GM18867 (cell line): ENCODE data around the gene SMNDC1.
"Not testable (repeated sequence)": the region's sequence is repeated elsewhere in the genome, so short reads cannot be mapped to it uniquely, and the experiment has no call there.

Experiments
- ATAC-seq: cut with Tn5 transposase; IDR thresholded peaks from one replicate; pipeline ENCODE4 v1.9.1; 2021; ENCODE audit warnings: mild to moderate bottlenecking, moderate library complexity; ENCODE audit not compliant: unreplicated experiment

The SMNDC1 gene

DNA sequence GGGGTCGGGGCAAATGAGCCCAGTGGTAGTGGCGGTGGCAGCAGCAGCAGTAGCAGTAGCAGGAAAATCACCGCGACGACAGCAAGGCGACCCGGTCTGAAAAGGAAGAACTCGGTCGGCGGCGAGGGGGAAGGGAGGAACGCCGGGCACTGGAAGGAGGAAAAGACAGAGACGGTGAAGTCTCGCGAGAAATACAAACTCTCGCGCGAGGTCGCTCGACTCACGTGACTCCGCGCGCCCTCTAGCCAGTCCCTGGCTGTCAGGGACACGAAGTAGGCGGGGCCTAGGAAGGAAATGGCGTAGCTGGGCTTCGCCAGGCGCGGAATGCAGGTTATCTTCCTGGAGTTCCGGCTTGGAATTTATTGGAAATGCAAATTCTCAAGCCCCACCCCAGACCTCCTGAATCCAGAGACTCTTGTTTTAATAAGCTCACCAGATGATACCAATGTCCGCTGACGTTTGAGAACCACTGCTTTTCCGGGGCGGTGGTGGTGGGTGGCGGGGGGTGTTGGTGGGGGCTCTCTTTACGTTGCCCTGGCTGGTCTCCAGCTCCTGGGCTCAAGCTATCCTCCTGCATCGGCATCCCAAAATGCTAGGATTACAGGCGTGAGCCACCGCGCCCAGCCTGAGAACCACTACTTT, at the start of gene SMNDC1:
Gene SMNDC1, minus strand, starts transcription at position 141 of the 642 bp plus-strand sequence. CDS start 1,333 bp downstream, outside the sequence.
- peak; percentile 89 for ATAC-seq

GRCh38 chr10:110354322-110354766, 49.6 kb upstream of the SMNDC1 start:
- ATAC-seq = peak; percentile 17

GRCh38 chr10:110353244-110354119, 48.8 kb upstream of the SMNDC1 start:
- ATAC-seq = no peak

GRCh38 chr10:110352930-110353243, 48.2 kb upstream of the SMNDC1 start:
- no peak for ATAC-seq

DNA sequence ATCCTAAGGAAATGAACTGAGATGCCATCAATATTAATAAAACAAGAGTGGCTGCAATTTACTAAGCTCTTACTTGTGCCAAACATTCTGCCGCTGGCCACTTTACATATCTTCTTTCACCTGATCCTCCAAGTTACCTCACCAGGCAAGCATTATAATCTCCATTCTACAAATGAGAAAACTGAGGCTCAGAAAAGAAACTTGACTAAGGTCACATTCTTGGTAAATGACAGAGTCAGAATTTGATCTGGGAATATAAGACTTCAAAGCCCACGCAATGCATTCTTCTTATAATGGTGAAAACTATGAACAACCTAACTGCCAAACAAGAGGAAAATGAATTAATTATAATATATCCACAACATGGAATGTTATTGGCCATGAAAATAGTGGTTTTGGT, 46.1 kb upstream of the SMNDC1 start:
- ATAC-seq = no peak

GRCh38 chr10:110349831-110350230, 45.1 kb upstream of the SMNDC1 start:
- no peak for ATAC-seq

- ATAC-seq = no peak
These were observed 44.7 kb upstream of the SMNDC1 start for GRCh38 chr10:110349386-110349785.

DNA sequence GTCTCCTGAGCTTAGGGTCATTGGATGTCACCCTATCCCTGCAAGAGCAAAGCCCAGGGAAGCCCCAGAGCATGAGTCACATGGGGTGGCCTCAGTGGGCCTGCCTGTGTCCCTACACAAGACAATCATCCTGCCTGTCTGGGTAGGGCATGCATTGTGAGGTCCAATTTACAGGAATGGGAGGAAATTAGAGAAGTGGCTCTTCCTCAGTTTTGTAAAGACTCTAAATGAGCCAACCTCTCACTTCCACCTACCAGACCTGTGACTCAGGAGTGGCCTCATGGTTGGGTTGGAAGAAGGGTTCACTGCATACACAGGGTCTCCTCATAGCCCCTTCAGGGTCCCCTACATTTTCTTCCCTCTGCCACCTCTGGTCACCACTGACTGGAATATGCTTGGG, 43.6 kb upstream of the SMNDC1 start:
- no peak for ATAC-seq

- ATAC-seq = no peak
These were observed 42.2 kb upstream of the SMNDC1 start for GRCh38 chr10:110346914-110347313.

DNA sequence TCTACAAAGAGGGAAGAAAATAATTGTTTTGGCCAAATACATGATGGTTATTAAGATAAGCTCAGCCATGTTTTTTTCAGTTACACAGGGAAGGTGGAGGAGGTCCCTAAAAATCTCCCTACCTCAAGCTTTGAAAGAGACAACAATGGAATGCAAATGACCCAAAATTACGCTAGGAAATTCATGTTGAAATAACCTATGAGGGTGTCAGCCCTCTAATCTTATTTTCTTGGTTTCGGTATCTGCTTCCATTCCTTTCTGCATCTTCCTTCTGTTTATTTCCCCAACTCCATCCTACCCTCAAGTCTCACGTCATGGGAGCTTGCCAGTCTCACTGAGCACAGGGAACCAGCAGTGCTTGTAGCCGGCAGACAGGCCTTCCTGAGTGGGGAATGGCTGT, 40.6 kb upstream of the SMNDC1 start:
- no peak for ATAC-seq

DNA sequence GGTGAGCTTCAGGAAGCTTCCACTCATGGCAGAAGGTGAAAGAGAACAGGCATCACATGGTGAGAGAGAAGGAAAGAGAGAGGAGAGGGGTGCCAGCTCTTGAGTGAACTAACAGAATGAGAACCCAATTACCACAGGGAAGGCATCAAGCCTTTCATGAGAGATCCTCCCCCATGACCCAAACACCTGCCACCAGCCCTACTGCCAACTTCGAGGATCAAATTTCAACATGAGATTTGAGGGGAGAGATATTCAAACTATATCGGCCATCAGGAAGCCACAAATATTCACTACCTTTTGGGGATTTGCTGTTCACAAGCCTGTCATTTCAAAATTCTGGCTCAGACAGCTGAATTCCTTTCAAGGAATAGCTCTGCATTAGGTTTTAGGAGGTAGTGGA, 39.9 kb upstream of the SMNDC1 start:
- no peak for ATAC-seq

DNA sequence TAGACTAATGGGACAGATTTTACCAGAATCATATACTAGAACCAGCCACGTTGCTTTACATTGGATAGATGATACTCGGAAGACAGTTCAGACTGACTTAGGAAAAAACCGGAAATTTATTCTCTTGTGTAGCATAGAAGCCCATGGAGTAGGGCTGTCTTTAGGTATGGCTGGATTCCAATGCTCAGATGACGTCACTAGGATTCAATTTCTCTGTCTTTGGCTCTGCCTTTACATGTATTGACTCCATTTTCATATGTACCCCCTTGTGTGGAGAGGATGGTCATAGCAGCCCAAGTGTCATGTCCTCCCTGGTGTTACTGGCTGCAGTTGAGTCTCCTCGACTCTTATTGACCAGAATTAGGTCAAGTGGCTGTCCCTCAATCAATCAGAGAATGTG, 39.2 kb upstream of the SMNDC1 start:
- no peak for ATAC-seq

DNA sequence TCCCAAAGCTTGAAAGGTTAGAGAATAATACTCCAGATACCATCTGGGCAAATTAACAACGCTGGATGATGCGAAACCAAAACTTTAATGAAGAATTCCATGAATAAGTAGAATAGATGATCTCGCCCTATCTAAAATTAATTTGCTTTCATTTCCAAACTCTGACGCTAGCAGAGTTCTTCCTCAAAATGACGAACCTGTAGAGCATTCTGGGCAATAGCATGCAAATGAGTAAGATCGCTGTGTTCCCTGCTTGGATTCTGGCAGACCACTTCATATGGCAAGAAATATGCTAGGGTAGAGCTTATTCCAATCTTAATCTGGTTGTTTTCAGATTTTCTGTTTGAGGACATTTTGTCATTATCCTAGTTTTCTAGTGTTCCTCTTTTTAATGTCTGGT, 36.1 kb upstream of the SMNDC1 start:
- no peak for ATAC-seq

DNA sequence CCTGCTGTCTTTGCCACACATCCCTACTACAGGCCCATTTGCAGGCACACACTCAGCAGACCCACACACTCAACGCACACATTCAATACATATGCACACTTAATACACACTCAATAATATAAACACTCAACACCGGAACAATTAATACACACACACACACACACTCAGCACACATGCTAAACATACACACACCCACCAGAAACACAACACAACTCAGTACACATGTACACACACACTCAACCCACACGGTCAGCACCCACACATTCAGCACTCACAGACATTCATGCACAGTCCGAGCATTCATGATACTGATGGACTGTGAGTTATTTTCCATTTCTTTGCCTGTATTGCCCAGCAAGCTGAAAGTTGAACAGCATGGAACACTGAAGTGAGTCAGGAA, 35.4 kb upstream of the SMNDC1 start:
- ATAC-seq = no peak

- no peak for ATAC-seq
These were observed 33.2 kb upstream of the SMNDC1 start for GRCh38 chr10:110337906-110338305.

- ATAC-seq = no peak
These were observed 32.7 kb upstream of the SMNDC1 start for GRCh38 chr10:110337401-110337800.

DNA sequence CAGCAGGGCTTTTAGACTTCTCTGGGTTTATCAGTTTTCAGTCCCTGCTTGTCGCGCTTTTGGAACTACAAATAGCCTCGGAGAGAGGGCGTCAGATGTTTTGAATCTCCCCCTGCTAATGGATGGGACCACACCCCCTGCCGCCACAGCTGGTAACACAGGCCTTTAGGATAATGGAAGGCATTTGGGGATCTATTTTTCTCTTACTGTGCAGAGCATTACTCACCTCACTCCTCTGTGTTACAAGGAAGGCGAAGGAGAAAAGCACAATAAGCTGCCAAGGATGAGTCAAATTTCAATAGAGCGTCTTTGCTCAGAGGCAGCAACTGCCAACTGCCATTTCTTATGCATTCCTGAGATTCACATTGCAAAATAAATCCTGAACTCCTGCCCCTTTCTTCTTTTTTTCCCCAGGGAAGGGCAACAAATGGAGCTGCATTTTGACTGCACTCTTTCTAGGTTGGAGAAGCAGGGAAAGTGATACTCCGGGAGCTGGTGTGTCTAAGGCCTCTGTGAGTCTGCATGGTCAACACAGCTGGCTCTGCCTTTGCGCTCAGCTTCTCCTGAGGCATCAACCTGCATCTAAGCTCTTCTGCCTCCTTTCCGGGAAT, 31.5 kb upstream of the SMNDC1 start:
- no peak for ATAC-seq

DNA sequence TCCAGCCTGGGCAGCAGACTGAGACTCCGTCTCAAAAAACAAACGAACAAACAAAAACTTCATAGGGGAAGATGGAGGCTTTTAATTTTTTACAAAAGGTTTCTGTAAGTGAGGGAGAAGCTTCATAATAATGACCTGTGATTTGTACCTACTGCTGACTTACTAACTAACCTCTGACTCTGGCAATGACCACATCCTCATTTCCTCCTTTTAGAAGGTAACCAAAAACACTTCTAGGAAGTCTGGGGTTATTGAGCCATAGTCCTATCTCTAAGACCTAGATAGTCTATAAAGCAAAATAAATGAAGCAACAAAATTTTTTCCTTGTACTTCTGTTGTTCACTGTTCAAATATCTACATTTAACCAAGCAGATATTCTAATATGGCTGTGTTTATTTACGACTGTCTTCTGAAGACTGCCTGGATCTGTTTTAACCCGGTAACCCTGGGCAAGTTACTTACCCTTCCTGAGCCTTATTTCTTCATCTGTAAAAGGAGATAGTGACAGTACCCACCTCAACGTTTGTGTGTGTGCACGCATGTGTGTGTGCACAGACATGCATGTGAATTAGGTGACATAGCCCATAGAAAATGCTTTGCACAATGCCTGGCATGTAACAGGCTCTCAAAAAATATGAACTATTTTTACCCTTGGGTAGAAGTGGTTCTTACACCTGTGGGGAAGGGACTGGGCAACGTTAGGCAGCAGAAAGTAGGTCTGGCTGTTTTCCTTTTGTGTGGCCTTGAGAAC, 30.8 kb upstream of the SMNDC1 start:
- ATAC-seq = no peak

DNA sequence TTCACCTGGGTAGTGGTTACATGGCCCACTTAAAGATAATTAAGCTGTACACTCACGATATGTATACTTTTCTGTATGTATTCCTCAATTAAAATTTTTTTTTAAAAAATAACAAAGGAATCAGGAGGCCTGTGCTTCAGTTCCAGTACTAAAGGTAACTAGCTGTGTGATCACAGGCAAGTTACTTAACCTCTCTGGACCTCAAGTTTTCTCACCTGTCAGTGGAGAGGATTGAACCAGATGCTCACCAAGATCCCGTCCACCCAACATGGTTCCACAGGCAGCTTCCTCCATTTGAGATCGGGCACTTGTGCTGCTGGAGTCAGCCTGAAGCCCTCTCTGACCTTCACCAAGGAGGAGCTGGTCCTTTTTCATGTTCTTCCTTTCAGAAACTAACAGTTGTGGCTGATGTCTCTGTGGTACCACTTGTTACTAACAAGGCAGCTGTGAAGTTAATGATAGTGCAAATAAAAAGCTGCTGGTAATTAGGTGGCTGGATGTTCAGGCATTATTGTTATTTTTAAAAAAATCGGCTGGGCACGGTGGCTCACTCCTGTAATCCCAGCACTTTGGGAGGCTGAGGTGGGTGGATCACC, 29.4 kb upstream of the SMNDC1 start:
- no peak for ATAC-seq

GRCh38 chr10:110331226-110331795, 26.6 kb upstream of the SMNDC1 start:
- ATAC-seq = not testable (repeated sequence)

DNA sequence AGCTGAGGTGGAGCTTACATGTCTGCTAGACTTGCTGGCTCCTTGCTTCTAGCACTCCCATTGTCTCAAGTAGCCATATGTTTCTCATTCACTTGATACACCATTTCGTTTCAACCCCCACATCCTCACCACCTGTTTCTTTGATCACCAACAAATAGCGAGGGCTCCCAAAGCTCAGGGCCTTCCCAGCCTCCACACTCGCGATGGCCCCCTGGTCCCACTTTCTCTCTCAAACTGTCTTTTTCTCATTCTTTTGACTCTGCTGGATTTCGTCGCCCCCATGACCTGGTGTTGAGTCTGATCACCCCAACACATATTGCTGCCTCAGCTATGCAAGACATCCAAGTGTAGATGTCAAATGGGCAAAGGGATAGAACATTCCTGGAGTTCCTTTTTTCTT, 26.0 kb upstream of the SMNDC1 start:
- ATAC-seq = no peak
